Right lobe of liver (tissue), 6 donors: ENCODE data around the gene DNER. TPM values are rescaled to one million over a fixed set of nuclear protein-coding genes. Genes with fewer than 3 reads are reported as not detected.
"Not testable (repeated sequence)": the region's sequence is repeated elsewhere in the genome, so short reads cannot be mapped to it uniquely, and the experiment has no call there.

Experiments
- ATAC-seq, 4 donors: fragments of 200-7000 bp; cut with Tn5 transposase; one replicate each; pipeline ENCODE4 v1.9.1; 2020; ENCODE audit warnings: mild to moderate bottlenecking in 4 of 4, moderate library complexity in 4 of 4
- DNase-seq, 3 donors: peaks; one replicate each; pipeline ENCODE4 v3.0.0-alpha.2; 2020
- H3K27ac ChIP-seq, 3 donors: fragments of 200-600 bp; one replicate each; pipeline ENCODE4 v1.8.0; 2022
- H3K27me3 ChIP-seq, 2 donors: fragments of 200-600 bp; one replicate each; pipeline ENCODE4 v1.8.0; 2022
- H3K36me3 ChIP-seq, 4 donors: fragments of 200-600 bp; sonication (generic) in 1 of 4; one replicate each; pipeline versions ENCODE4 v1.5.1 to v1.8.0; 2017 to 2022; ENCODE audit warnings: control low read depth in 1 of 4
- H3K4me1 ChIP-seq, 4 donors: fragments of 200-600 bp; sonication (generic) in 1 of 4; one replicate each; pipeline versions ENCODE4 v1.5.1 to v1.8.0; 2017 to 2022; ENCODE audit warnings: control low read depth in 1 of 4
- H3K4me3 ChIP-seq, 3 donors: fragments of 200-600 bp; one replicate each; pipeline ENCODE4 v1.8.0; 2022
- H3K9me3 ChIP-seq, 4 donors: fragments of 200-600 bp; sonication (generic) in 1 of 4; one replicate each; pipeline versions ENCODE4 v1.5.1 to v1.8.0; 2017 to 2022; ENCODE audit warnings: control low read depth in 1 of 4
- POLR2A ChIP-seq: fragments of 450-650 bp; IDR thresholded peaks from one replicate; pipeline ENCODE4 v1.6.1; 2017; ENCODE audit warnings: antibody characterized with exemption, mild to moderate bottlenecking
- WGBS: methylation state at CpG from one replicate; pipeline ENCODE4 v1.1.6; 2018; ENCODE audit warnings: low coverage, low lambda C conversion rate; ENCODE audit not compliant: insufficient coverage; ENCODE audit errors: missing lambda C conversion rate; 5-methylcytosine and 5-hydroxymethylcytosine counted together
- intact Hi-C, 2 donors: fragments of 100-400 bp; cut with DNase I; formaldehyde crosslinking; loops; one replicate each; pipeline versions ENCODE4 v1.11.2 to v1.14.1; 2022
- total RNA-seq, 6 experiments: library from RNA; depleted of rRNA in 2 of 6; stranded (reverse); fragments of >200 nt in 2 of 6; fragmentation: NEBNext Ultra II Directional in 3 of 6; extraction: Animal tissue kit (Norgen Biotek cat#: 25700) in 3 of 6; gene quantifications; one replicate each; pipeline versions ENCODE4 v1.1.0 to v1.2.4, GENCODE V29; 2016 to 2023
- TF ChIP-seq, protein P1 (sequence below), 4 donors: fragments of 200-600 bp in 3 of 4; fragments of 450-650 bp in 1 of 4; IDR thresholded peaks; one replicate each; pipeline versions ENCODE4 v1.5.1 to v1.8.0; 2016 to 2022; ENCODE audit warnings: antibody characterized with exemption in 4 of 4, mild to moderate bottlenecking in 2 of 4
- donor health status: DM: no; HTN: yes; CAD: no.
- donor health status: DM: no; HTN: no; CAD: no.
- donor health status: DM: no; HTN: no; CAD: no.
- donor health status: DM: no; HTN: yes; CAD: no.
- donor health status: DM: no; HTN: yes; CAD: no.

The DNER gene
- total RNA-seq, 6 experiments from 2014 or later = 0.13 TPM; not detected in 5

DNA sequence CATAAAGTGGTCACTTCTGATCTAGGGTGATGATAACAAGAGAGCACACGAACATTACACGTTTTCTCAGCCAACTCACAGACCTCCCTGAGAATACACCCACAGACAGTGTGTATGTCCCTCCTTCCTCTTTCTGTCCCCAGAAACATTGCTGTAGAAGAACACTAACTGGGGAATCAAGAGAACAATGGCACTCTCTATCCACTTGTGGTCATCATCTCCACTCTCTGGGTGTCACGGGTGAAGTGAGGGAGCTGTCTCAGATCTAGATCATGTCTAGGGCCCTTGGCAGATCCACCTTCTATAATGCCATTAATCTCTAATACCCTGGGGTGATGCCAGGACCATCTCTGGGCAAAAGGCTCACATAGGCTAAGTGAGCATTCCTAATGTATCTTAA lies 97.9 kb downstream of the DNER start:
- Histone ChIP-seq H3K4me1 (no peaks in the 10 kb centered on the region), H3K27ac (no peak overlapping the region), H3K9me3 (no peaks in the 10 kb centered on the region), H3K27me3 (no peaks in the 10 kb centered on the region), H3K36me3 (no peaks in the 10 kb centered on the region), H3K4me3 (no peak overlapping the region)
- DNase-seq (no peak), ATAC-seq (no peak)
- intact Hi-C loops = no loop called here
- TF ChIP-seq POLR2A = no peak
- TF ChIP-seq, protein P1, sequence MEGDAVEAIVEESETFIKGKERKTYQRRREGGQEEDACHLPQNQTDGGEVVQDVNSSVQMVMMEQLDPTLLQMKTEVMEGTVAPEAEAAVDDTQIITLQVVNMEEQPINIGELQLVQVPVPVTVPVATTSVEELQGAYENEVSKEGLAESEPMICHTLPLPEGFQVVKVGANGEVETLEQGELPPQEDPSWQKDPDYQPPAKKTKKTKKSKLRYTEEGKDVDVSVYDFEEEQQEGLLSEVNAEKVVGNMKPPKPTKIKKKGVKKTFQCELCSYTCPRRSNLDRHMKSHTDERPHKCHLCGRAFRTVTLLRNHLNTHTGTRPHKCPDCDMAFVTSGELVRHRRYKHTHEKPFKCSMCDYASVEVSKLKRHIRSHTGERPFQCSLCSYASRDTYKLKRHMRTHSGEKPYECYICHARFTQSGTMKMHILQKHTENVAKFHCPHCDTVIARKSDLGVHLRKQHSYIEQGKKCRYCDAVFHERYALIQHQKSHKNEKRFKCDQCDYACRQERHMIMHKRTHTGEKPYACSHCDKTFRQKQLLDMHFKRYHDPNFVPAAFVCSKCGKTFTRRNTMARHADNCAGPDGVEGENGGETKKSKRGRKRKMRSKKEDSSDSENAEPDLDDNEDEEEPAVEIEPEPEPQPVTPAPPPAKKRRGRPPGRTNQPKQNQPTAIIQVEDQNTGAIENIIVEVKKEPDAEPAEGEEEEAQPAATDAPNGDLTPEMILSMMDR (IDR thresholded peaks at IDR 0.05) = no peak
- 56% methylated on average over 3 of the region's 3 CpGs for WGBS

DNA sequence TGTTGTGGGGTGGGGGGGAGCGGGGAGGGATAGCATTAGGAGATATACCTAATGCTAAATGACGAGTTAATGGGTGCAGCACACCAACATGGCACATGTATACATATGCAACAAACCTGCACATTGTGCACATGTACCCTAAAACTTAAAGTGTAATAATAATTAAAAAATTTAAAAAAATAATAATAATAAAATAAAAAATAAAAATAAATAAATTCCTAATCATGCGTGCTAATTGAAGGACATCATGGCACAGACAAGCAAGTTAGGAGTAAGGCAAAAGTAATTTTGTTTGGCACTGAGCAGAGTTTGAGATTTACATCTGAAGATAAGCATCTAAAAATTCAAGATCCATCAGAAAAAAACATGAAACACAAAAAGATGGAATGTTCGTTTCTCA lies 100.3 kb downstream of the DNER start:
- H3K27me3 ChIP-seq, H3K4me1 ChIP-seq, H3K27ac ChIP-seq, ATAC-seq, intact Hi-C loops, H3K4me3 ChIP-seq, DNase-seq, H3K36me3 ChIP-seq, H3K9me3 ChIP-seq: not testable (repeated sequence)
- WGBS = 66% methylated on average over 4 of the region's 4 CpGs

DNA sequence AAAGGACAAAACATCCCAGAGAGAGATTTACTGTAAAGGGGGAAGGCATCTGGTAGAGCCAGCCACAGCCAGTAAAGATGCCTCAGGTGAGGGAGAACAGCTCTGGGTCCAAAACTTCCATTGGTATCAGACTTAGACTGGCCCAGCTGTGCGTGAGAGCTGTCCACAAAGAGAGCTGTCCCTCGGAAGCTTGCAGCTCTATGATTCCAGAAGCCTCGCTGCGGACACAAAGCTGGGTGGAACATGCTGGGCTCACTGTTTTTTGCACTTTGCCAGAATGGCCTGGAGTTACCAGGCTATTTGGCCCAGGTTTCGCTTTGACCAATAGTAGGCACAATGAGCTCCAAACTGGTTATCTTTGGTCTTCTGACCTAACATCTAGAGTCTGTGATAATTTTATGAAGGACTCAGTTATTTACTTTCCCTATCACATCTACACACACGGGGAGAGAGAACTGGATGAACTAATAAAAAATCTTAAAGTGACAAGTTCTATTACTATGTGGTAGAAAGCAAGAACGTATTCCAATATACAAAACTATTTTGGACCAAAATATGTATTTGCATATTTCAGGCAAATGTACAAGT lies 101.9 kb downstream of the DNER start:
- H3K9me3 ChIP-seq = no peaks in the 10 kb centered on the region
- H3K4me1 ChIP-seq = no peaks in the 10 kb centered on the region
- H3K36me3 ChIP-seq = no peaks in the 10 kb centered on the region
- intact Hi-C loops = no loop called here
- ATAC-seq = no peak
- TF ChIP-seq, protein P1 (IDR thresholded peaks at IDR 0.05) = no peak
- no peak for TF ChIP-seq POLR2A
- WGBS = 39% methylated on average over 2 of the region's 7 CpGs
- DNase-seq = no peak
- no peak overlapping the region for H3K4me3 ChIP-seq
- H3K27me3 ChIP-seq = no peaks in the 10 kb centered on the region
- no peak overlapping the region for H3K27ac ChIP-seq

DNA sequence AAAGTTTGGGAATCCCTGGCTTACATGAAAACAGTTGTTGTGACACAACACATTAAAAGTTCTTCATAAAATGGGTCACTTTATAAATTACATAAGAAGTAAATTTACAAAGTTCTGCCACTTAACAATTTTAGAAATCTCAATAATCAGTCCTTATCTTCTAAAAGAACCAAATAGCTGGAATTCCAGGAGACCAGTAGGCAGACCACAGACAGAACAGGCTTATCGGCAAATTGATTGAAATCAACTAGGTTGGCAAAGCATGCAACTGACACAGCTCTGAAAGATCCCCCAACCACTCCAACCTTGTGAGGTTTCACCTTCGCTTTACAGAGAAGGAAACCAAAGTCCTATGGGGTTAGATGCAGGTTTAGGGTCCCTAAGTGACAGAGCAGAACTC lies 103.0 kb downstream of the DNER start:
- intact Hi-C loops = no loop called here
- 75% methylated on average over 2 of the region's 2 CpGs for WGBS
- H3K27me3 ChIP-seq = no peaks in the 10 kb centered on the region

DNA sequence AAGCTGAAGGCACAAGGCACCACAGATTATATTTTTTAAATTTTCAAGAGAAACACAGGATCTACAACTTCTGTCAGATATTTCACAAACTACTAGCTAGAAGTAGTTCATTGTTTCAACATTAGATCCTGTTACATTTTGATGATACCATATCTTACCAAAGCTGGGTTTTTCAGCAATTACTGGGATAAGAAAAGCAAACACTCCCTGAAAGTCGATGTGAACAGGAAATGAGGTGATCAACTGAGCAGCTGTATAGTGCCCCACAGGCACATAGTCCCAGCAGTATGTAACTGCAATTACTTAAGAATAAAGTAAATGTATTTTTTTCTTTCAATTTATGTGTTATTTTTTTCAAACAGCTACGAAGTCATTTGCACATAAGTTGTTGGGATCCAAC lies 103.5 kb downstream of the DNER start:
- H3K4me1 ChIP-seq = no peaks in the 10 kb centered on the region
- DNase-seq = no peak
- TF ChIP-seq, protein P1 (IDR thresholded peaks at IDR 0.05) = no peak
- no peak for TF ChIP-seq POLR2A
- no peak for ATAC-seq
- WGBS = 12% methylated on average over 2 of the region's 2 CpGs
- no peaks in the 10 kb centered on the region for H3K9me3 ChIP-seq
- H3K27ac ChIP-seq = no peak overlapping the region
- no peaks in the 10 kb centered on the region for H3K27me3 ChIP-seq
- no peak overlapping the region for H3K4me3 ChIP-seq
- intact Hi-C loops = no loop called here
- H3K36me3 ChIP-seq = no peaks in the 10 kb centered on the region

More for the DNA sequence above, 103.0 kb downstream of the DNER start:
- Histone ChIP-seq H3K4me3 (no peak overlapping the region), H3K27ac (no peak overlapping the region), H3K9me3 (no peaks in the 10 kb centered on the region), H3K36me3 (no peaks in the 10 kb centered on the region), H3K4me1 (no peaks in the 10 kb centered on the region)
- ATAC-seq (no peak), DNase-seq (no peak)
- TF ChIP-seq, protein P1 (IDR thresholded peaks at IDR 0.05) = no peak
- no peak for TF ChIP-seq POLR2A
